Fibroblast of pulmonary artery (primary cell): ENCODE measurements around the gene DMD.

Source experiments
- DNase-seq: peaks from one replicate; pipeline ENCODE4 v3.0.0-alpha.2; 2010; ENCODE audit warnings: low read depth
- H3K4me3 ChIP-seq: replicated peaks from 2 replicates; pipeline ENCODE4 v1.5.1; 2011; ENCODE audit warnings: low read depth, mild to moderate bottlenecking, control low read depth, low read length, moderate library complexity
- TF ChIP-seq, protein P1 (sequence below): IDR thresholded peaks from 2 replicates; pipeline ENCODE4 v1.5.1; 2011; ENCODE audit warnings: mild to moderate bottlenecking, control low read depth, low read length, inconsistent platforms; ENCODE audit errors: missing control alignments

DMD gene

DNA sequence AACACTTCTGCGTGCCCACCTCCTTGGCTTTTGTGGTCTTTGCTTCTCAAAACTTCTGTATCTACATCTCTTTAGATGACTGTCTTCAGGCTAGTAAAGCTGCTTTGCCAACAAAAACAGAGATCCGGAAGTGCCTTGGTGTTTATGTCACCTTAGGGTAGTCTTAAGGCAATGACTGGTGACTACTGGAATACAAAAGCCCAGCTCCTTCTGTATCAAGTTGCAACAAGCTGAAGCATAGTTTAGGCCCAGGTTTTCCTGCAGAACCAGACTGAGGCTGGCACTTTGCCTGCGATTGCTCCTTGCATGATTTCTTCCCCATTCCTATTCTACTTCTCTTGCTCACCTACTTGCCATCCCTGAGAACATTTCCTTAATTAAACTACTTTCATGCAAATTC, 333.8 kb downstream of the DMD start:
- H3K4me3 ChIP-seq = no peak overlapping the region
- peak; percentile 32 for DNase-seq

DNA sequence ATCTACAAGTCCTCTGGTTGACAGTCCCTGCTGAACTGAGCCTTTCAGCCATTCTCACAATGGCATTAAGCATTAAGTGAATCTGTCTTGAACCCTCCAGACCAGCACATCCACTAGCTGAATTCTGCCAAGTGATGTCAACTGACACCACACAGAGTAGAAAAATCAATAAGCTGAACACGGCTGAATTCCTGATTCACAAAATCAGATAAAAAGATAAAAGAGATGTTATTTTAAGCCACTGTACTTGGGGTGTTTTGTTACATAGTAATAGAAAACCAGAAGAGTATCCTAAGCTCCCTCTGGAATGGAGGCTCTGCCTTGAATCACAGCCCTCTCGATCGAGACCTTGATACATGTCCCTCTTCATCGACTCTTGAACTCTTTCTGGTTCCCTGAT, 336.5 kb downstream of the DMD start:
- TF ChIP-seq, protein P1, sequence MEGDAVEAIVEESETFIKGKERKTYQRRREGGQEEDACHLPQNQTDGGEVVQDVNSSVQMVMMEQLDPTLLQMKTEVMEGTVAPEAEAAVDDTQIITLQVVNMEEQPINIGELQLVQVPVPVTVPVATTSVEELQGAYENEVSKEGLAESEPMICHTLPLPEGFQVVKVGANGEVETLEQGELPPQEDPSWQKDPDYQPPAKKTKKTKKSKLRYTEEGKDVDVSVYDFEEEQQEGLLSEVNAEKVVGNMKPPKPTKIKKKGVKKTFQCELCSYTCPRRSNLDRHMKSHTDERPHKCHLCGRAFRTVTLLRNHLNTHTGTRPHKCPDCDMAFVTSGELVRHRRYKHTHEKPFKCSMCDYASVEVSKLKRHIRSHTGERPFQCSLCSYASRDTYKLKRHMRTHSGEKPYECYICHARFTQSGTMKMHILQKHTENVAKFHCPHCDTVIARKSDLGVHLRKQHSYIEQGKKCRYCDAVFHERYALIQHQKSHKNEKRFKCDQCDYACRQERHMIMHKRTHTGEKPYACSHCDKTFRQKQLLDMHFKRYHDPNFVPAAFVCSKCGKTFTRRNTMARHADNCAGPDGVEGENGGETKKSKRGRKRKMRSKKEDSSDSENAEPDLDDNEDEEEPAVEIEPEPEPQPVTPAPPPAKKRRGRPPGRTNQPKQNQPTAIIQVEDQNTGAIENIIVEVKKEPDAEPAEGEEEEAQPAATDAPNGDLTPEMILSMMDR = no peak
- DNase-seq = no peak
- no peak overlapping the region for H3K4me3 ChIP-seq

More for the DNA sequence above, 333.8 kb downstream of the DMD start:
- TF ChIP-seq, protein P1 = no peak

DNA sequence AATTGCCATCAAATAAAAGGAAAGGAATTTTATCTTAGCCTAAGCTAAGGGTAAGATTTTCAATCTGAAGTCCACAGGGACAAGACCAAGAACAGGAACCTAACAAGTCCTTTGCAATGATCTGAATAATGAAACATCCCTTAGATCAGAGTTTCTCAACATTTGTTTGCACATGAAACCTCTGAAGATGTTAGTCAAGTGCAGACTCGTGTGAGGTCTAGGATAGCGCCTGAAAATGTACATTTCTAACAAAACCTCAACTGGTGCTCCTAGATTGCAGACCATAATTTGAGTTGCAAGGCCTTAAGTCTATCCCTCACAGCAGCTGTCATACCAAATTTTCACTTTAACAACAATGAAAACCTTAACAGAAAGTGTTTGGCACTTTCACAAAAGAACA, 337.6 kb downstream of the DMD start:
- no peak overlapping the region for H3K4me3 ChIP-seq
- DNase-seq = no peak
- TF ChIP-seq, protein P1 = no peak

DNA sequence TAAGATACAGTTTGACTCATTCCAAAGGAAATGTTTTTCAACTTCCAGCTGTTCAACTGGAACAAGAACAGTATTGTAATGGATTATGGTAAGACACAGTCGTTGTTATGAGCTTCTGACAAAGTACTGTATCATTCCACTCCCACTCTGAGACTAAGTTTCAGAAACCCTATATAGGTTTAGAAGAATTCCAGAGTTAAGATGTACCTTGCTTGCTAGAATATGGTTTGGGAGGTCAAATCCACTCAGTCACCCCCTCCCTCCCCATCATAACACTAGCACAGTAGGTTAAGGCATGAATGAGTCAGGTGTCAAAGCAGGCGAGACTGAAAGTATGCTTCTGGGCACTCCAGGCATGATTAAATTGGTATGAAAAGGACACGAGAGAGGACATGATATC, 339.7 kb downstream of the DMD start:
- TF ChIP-seq, protein P1 = no peak
- DNase-seq = peak; percentile 49

DNA sequence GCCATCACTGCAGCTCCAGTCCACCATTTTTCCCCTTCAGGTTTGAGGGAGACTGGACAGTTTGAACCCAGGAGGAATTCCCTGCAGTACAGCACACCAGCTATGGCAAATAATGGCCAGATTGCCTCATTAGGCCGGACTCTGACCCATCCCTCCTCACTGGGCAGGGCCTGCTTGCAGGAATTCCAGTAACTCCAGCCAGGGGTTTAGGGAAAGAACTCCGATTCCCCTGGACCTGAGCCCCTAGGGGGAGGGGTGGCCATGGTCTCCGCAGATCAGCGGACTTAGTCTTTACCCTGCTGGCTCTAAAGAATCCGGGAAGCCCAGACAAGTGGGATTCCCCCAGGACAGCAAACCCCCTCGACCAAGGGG, 342.8 kb downstream of the DMD start:
- DNase-seq = no peak
- TF ChIP-seq, protein P1 = no peak
- H3K4me3 ChIP-seq = no peak overlapping the region

More for the DNA sequence above, 339.7 kb downstream of the DMD start:
- no peak overlapping the region for H3K4me3 ChIP-seq

DNA sequence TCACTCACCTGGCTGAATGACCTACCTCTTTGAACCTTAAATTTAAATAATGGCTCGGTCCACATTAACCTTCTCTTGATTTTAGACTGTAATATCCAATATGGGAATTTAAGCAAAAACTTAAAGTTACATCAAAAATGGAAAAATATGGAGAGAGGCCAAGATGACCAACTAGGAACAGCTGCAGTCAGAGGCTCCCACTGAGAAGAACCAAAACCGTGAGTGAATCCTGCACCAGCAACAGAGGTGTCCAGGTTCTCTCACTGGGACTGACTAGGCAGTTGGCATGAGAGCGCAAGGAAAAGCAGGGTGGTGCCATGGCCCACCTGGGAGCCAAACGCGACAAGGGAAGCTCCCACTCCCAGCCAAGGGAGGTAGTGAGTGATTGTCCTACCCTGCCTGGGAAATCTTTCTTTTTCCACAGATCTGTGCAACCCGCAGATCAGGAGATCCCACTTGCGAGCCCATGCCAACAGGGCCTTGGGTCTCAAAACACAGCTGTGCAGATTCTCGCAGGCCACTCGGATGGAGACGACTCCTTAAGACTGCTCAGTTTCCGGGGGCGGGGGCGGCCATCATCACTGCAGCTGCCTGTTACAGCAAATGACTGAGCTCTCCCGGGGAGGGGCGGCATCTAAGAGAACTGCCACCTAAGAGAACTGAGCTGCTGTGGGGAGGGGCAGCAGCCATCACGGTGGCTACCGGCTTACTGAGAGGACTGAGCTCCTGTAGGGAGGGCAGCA, 343.4 kb downstream of the DMD start:
- TF ChIP-seq, protein P1 = no peak
- DNase-seq = no peak
- no peak overlapping the region for H3K4me3 ChIP-seq

DNA sequence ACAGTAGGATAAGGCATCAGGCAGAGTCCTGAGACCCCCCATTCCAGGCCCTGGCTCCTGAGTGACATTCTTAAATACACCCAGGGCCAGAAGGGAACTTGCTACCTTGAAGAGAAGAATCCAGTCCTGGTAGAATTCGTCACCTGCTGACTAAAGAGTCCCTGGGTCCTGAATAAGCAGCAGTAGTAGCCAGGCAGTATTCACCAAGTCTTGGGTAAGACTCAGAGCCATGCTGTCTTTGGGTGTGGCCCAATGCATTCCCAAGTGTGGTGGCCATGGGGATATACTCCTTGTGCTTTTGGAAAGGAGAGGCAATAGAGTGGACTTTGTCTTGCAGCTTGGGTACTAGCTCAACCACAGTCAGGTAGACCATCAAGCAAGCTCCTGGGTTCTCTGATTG, 359.1 kb downstream of the DMD start:
- DNase-seq = no peak
- no peak overlapping the region for H3K4me3 ChIP-seq
- TF ChIP-seq, protein P1 = no peak
